GM18505 (cell line): ENCODE results near the gene GNAS-AS1.

Experiments
- ATAC-seq: cut with Tn5 transposase; IDR thresholded peaks from one replicate; pipeline ENCODE4 v1.9.1; 2021; ENCODE audit not compliant: unreplicated experiment
- POLR2A ChIP-seq: IDR thresholded peaks from 4 replicates; pipeline ENCODE4 v1.6.1; 2011; ENCODE audit warnings: borderline replicate concordance; ENCODE audit not compliant: insufficient read depth, insufficient read length; ENCODE audit errors: extremely low read depth

GNAS-AS1 gene

DNA sequence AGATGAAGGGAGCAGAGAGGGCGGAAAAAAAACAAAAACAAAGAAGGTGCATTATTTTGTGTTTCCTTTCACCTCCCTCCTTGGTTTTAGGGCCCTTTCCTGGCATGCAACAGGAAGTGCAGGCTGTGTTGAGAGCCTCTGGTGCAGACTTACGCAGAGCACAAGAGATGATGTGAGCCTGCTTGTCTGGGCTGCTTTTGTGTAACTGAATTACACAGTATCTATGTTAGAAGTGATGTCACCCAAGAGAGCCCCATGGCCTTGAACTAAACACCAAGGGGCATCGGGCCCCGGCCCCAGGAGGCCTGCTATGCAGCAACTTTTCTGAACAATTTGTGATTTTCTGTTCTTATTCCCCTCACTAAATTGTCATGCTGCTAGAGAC, 27.3 kb upstream of the GNAS-AS1 start:
- no peak for TF ChIP-seq POLR2A
- ATAC-seq = no peak

DNA sequence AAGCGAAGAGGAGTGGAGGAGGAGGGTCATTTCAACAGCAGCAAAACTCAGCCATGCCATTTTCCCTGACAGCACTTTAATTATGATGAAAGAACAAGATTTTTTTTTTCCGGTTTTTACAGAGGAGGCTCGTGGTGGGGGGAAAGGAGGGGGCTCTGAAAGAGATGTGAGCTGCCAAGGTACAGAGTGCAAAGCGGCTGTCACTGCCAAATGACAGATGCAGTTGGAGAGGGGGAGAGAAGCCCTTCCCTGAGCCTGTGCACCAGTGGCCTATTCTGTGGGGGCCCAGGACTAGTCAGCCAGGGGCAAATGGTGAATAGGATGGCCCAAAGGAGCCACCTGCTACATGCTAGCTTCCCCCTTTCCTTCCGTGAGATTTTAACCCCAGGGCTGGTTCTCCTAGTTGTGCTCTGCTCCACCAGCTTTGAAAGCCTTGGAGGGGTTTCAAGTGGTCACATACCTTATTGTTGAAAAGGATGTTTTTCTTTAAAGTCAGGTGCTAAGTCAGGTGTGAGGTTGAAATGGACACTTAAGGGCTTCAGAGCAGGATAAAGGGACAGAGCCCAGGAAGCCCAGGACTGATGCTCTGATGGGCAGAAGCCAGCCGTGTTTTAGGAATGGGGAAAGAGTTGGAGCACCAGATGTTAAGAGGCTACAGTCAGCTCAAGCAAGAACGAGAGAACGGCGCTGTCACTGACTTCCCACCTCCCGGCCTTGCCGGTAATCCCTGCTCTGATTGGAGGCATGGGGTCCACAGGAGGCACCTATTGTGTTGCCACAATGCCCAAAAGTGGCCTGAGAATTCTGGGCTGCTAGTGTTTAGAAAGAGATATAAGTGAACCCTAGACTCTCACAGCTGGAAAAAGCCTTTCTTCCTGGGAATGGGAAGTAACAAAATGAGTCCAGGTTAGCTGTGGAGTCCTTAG, 26.6 kb upstream of the GNAS-AS1 start:
- TF ChIP-seq POLR2A = no peak
- ATAC-seq = no peak

DNA sequence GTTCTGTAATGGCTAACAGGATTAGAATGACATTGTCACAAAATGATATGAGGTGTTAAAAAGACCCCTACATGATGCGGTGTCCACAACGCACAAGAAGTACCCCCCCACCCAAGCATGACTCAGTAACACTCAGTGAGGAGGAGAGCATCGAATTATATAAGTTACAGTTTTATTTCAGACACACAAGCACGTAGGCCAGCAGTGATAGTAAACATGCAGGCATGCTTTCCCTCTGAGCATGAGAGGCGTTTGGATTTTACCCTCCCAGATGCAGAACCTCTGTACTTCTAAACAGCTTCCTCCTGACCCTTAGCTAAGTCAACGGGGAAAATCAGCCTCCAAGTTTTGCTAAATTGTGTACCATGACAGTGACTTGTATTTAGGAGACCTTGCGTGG, 25.7 kb upstream of the GNAS-AS1 start:
- no peak for TF ChIP-seq POLR2A
- no peak for ATAC-seq

DNA sequence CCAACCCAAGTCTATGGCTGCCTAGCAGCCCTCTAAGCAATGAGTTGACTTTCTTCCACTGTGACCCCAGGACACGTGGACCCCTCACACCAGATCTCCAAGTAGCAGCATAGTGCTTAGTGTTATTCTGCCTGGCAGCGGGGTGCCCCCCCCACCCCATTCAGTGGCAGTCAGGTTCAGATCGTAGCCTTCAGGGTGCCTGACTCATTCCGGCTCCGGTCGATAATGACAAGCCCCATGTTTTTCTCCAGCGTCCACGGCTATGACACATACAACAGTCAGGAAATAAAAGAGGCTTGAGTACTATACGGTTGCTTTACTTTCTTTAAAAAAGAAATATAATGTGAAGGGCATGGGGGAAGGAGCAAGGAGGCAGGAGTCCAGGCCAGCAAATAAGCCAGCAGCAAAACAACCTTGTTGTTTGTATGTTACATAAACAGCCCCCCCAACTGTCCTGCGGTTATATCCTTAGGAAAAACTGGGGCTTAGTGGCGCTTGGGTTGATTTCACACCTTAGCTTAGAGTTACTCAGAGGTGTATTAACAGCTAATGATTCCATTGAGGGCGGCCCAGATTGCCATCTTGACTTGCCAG, 24.9 kb upstream of the GNAS-AS1 start:
- ATAC-seq = no peak
- no peak for TF ChIP-seq POLR2A

DNA sequence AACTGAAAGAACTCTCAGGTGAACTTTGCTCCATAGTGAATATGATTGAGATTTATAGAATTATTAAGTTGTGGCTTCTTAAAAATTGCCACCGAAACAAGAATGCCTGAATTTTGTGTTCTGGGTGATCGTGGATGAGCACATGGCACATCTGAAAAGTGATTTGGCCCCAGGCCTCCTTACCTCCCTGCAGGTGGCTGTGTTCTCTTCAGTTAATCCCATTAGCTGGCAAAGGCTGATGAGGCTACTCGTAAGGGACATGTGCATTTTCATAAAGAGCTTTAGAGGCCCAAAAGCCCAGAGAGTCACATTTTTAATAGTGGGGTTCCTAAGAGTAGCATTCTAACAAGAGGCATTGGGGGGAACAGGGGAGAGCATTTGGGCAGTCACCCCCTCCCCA, 24.4 kb upstream of the GNAS-AS1 start:
- no peak for ATAC-seq
- TF ChIP-seq POLR2A = no peak

DNA sequence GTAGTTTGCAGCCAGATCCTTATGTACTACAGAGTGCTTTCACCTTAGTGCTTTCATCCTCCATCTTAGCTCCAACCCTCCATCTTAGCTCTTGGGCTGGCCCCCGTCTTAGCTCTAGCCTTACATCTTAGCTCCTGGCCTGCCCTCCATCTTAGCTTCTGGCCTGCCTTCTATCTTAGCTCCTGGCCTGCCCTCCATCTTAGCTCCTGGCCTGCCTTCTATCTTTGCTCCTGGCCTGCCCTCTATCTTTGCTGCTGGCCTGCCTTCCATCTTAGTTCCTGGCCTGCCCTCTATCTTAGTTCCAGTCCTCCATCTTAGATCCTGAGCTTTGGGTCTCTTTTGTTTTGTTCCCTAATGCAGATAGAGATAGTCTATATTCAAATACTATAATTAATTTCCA, 23.8 kb upstream of the GNAS-AS1 start:
- TF ChIP-seq POLR2A = no peak
- no peak for ATAC-seq

DNA sequence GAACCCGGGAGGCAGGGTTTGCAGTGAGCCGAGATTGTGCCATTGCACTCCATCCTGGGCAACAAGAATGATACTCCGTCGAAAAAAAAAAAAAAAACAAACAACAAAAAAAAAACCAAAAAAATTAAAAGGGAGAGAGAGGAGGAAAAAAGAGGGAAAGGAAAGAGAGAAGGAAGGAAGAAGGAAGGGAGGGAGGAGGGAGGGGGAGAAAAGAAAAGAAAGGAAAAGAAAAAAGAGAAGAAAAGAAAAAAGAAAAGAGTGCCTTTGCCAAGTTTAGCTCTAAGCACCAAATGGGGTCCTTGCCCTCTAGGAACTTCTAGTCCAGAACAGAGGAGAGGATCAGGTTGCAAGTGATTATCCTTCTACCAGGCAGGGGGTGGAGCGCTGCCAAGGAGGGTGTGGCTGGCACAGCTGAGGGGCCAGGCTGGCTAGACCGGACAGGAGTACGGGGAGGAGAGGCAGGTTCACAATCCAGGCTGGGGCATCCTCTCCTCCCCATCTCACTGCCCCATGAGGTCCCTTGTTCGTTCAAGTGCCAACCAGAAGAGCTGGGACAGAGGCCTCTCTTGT, 20.9 kb upstream of the GNAS-AS1 start:
- ATAC-seq = no peak
- TF ChIP-seq POLR2A = no peak

DNA sequence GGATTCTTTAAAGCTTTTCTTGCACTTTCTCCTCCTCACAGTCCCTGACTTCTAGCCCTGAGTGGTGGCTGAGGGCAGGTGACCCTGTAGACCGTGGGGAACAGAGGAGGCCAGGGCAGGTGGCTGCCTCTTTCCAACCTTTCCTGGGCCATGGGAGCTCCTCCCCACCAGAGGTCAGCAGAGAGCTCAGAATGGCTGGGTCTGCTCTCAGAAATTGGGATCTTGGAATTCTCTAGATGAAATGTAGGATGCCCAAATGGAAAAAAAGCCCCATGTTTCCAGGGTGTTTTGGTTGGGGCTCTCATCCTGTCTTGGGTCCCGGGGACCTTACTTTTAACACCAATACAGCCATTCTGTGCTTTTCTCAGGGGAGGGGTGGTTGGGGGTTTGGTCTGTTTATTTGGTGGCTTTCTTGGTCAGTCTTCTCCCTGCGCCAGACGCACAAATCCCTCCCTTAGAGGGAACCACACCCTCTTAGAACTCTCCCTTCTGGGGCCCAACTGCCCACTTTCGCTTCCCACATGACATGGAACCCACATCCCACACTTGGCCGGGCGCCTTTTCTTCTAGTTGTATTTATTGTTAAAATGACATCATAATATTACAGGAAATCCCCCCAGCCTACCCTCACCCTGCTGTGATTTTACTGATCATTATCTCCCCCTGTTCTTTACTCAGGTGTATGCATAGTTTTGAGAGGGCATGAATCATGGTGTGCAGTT, 19.8 kb upstream of the GNAS-AS1 start:
- no peak for TF ChIP-seq POLR2A

DNA sequence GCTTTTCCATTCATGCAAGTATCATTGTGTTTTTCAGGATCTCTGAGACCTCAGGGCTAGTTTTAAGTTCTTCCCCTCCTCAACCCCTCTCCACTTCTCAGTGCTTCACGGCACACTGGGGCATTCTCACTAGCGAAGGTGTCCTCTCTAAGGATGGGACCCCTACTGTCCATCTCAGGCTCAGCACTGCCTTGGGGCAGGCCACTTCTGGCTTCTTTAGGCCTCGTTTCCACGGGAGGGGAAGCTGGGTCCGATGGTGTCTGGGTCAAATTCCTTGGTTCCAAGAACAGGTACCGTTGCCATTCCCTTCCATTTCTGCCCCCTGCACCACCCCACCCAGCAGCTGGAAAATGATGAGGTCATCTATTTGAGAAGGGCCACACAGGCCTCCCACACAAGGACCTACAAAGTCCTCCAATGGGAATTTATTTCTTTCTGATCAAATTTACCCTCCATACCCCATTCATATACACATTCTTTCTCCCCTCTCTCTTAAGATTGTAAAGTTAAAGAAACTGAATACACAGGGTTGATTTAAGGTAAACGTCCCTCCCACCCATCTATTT, 19.0 kb upstream of the GNAS-AS1 start:
- ATAC-seq = no peak
- no peak for TF ChIP-seq POLR2A

More for the DNA sequence above, 19.8 kb upstream of the GNAS-AS1 start:
- no peak for ATAC-seq

DNA sequence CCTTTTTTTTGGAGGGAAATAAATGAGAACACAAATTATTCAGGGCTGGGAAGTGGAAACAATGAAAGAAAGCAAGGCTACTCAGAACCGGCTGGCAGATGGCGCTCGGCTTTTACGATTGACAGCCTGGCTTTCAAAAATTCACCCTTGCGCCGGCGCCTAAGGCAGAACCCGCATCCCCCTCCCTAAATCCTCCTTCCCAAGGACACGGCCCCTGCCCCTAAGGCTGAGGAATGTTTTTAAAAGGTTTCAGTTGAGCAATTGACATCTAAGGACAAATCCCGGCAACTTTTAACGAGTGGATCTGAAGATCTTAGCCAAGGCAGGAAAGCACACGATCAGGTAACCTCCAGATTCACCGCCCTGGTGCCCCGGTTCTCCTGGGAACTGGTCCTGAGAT, 18.1 kb upstream of the GNAS-AS1 start:
- ATAC-seq = no peak
- no peak for TF ChIP-seq POLR2A

DNA sequence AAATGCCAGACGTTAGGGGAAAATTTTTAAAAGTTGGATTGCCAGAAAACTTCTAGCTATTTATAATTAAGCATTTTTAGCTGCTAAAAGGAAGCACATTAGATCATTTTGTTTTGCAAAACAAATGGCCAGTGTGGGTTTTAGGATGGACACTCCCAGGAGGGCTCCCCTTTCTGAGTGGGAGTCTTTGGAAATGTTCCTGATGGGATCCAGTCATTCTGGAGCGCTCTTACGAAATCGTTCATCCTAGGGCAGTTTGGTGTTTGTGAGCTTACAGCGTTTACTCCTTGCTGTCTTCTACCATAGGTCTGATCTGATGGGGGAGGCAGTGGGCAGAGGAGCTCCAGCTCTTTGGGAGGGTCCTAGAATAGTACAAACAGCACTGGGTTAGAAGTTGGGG, 16.5 kb upstream of the GNAS-AS1 start:
- ATAC-seq = no peak
- TF ChIP-seq POLR2A = no peak

DNA sequence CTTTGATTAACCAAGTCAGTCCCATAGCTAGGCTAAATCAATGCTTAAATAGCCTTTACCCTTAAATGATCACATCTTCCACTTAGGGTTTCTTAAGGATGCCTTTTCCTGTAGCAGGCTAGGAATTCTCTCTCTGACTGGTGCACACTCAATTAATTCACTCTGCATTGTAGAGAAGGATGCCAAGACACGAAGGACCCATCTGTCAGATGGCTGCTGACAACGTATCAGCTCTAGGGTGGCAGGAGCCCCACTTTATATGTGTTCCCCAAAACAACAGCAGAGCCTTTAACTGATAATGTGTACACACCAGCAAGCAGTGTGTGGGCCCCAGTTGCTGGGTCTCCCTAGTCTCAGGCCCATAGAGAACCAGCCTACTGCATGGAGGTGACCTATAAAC, 15.1 kb upstream of the GNAS-AS1 start:
- no peak for TF ChIP-seq POLR2A
- no peak for ATAC-seq

DNA sequence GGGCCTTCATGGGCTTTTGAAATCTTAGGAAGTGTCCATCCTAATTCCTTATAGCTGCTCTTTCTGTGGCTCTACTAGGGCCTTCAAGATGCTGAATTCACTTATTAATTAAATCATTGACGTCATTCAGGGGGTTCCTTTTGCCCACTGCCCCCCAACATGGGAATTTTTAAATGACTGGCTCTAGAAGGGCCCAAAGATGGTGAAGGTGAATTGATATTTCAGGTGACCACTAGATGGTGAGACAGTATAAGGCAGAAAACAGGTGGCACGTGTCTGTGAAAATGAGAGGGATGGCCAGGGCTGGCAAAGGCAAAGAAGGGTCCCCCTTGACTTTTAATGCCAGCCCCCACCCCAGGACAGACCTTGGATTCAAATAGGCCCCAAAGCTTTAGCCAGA, 13.6 kb upstream of the GNAS-AS1 start:
- ATAC-seq = no peak
- no peak for TF ChIP-seq POLR2A

DNA sequence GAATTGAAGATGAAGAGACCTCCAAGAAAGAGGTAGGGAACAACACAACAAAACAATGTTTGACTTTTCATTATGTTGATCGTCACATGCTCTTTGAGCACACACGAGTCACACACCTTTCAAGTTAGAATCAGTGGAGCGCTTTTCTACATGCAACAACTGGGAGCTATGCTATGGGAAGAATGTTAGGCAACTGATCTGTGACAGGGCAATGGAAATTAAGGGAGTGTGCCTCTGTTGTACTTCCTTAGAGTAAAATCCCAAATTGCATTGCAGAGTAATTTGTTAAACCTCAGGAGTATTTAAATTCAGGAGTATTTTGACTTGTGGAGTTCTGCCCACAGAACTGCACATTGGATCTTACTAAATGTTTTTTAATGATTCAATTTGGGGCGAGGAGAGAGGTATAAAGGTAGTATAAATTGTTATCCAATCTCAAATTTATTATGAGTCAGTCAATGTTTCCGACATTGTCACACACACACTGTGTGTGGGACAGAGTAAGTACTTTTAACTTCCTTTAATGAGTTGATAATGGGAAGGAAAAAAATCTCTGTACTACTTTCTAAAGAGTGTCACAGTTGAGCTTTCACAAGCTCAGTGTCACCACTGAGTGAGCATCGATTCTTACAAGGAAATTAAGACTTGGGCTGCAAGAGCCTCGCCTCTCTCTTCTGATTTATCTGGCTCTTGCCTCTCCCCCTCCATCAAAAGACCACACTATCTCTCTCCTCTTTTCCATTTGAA, 12.5 kb upstream of the GNAS-AS1 start:
- ATAC-seq = no peak
- TF ChIP-seq POLR2A = no peak
